HPDE6-E6E7 (cell line): ENCODE results near the gene PAPOLA.

Experiments
- DNase-seq: peaks from one replicate; pipeline ENCODE4 v3.0.0; 2011; ENCODE audit warnings: missing footprints; ENCODE audit errors: extremely low spot score

PAPOLA gene

DNA sequence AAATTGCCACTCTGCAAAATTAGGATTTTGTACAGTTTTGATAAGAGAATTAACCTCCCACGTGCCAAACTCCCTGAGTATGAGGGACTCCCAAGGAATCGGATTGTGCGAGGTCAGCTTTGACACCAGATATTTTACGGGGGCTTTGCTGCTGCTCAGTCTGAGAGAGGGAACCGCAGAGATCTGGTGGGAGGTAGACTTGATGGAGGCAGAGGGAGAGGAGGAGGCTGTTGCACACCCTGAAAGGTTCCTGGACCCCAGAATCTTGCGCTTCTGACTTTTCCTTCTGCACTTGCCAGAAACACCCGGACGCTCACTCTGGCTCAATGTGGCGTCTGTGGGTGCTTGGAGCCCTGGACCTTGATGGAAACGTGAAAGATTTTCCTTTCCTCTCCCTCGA is 83.9 kb downstream of the PAPOLA start:
- DNase-seq = no peak

GRCh38 chr14:96586921-96587822 is 85.0 kb downstream of the PAPOLA start:
- no peak for DNase-seq

DNA sequence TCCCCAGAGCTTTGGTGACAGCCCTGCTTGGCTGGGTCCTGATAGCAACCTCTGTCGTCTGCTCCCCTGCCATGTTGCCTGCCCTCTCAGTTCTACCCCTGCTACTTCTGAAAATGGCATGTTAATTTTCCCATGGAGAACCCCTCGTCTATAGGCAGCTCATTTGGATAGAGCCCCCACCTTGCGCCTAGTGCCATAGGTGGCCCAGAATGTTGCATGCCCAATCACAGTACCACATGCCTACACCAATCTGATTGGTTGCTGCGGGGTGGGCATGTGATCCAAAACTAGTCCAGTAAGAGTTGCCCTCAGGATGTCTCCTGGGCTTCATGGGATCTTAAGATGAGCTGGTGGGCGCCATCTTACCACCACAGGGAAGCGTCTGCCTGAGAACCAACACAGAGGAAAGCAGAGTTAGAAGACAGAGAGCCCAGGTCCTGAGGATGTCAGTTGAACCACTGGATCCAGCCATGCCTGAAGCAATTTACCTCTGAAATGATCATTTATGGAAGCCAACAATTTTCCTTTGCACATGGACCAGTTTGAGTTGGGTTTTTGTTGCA is 85.7 kb downstream of the PAPOLA start:
- no peak for DNase-seq

GRCh38 chr14:96588410-96589257 is 86.5 kb downstream of the PAPOLA start:
- DNase-seq = no peak

DNA sequence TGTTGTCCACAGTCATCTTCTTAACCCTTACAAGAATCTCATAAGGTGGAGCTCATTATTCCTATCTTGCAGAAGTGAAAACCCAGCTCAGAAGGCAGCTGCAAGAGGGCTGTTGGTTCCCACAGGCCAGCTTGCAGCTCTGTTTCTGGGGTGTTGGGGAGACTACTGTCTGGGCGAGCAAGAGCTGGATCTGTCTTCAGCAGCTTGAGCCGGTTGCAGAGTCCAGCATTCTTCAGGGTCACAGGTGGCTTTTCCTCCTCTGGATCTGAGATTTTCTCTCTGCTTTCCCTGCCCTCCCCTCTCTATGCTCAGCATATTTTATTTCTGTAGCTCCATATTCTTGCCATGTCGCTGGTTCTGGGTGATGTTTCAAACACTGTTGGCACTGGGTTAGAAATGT is 87.4 kb downstream of the PAPOLA start:
- no peak for DNase-seq

DNA sequence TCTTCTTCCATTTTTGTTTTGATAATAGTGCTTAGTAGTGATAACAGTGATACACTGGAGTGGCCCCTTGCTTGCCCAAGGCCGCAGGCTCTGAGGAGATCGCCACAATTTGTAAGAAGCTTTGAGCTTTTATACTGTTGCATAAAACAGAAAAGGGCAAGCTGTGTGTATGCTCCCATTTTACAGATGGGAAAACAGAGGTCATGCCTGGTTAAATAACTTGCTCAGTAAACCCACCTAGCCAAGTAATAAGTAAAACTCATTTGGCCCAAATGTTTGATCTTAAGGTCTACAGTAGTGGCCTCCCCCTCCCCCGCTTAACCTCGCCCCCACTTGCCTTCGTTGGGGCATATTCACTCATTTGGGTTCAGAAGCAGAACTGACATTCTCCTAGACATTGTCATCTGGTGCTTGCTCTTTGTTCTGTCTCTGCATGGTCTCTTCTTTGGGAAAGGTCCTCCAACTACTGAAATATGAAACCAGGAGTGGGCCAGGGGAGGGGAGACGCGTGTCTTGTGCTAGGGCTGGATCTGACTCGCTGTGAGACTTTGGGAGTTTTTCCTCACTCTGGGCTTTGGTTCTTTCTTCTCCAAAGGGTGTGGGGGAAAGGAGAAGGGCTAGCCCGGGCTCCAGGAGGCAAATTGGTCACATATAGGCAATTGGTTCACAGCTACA is 88.1 kb downstream of the PAPOLA start:
- DNase-seq = no peak

GRCh38 chr14:96592591-96593386 is 90.6 kb downstream of the PAPOLA start:
- peak; percentile 70 for DNase-seq

DNA sequence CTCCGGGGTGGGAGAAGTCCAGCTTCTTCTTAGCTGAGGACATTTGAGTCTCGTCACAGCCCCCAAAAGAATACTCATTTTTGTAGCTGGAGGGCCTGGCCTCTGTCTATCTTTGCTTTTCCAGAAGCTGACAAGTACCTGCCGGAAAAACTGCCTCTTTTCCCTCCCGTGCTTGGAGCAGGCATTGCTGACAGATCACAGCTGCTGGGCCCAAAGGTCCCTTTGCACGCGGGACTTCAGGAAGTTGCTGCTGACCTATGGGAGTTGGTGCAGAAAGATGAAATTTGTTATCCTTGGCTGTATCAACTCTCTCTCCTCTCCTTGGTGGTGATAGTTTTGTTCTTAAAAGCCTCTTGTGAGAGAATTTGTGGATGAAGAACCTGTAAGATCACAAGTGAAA is 92.8 kb downstream of the PAPOLA start:
- no peak for DNase-seq

- no peak for DNase-seq
Measured at GRCh38 chr14:96597680-96598079, 95.5 kb downstream of the PAPOLA start.

DNA sequence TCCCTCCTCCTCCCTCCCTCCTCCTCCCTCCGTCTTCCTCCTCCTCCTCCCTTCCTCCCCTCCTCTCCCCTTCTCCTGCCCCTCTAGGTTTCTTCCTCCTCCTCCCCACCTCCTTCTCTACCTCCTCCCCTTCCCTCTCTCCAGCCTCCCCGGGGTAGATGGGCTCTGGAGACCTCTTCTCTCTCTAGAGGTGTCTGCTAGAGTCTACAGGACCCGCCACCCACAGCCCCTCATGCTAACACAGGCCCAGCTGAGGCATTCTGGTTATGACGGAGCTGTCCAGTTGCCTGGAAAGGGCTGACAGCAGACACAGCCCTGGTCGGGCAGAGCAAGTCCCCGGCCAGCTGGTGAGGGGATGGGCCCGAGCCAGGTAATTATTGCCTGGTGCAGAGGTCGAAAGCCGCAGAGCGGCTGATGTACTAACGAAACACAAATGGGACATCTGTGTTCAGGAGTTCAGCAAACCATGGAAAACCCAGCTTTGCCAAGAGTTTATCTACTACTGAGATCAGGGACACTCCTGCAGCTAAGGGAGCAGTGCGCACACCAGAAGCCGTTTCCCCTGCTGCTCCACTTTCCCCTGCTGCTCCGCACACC is 96.2 kb downstream of the PAPOLA start:
- no peak for DNase-seq

GRCh38 chr14:96599076-96599475 is 96.9 kb downstream of the PAPOLA start:
- no peak for DNase-seq

GRCh38 chr14:96602186-96602585 is 100.0 kb downstream of the PAPOLA start:
- no peak for DNase-seq

- DNase-seq = no peak
Measured at GRCh38 chr14:96603350-96604255, 101.4 kb downstream of the PAPOLA start.

DNA sequence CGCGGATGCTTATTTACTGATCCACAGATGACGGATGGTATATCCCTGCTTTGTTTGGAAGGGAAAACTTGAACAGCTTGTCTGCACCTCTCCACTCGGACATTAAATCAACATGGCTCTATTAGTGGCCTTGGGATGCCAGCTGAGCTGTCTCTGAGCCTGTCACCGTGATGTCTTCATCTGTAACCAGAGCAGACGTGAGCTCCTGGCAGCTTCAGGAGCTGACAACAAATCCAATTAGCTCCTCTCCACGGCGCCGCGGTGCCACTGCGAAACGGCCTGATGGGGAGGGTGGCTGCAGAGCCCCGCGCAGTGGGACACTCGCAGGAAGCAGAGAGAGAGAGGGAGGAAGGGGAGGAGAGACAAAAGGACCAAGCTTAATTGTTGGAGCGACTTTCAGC is 112.3 kb downstream of the PAPOLA start:
- DNase-seq = no peak

DNA sequence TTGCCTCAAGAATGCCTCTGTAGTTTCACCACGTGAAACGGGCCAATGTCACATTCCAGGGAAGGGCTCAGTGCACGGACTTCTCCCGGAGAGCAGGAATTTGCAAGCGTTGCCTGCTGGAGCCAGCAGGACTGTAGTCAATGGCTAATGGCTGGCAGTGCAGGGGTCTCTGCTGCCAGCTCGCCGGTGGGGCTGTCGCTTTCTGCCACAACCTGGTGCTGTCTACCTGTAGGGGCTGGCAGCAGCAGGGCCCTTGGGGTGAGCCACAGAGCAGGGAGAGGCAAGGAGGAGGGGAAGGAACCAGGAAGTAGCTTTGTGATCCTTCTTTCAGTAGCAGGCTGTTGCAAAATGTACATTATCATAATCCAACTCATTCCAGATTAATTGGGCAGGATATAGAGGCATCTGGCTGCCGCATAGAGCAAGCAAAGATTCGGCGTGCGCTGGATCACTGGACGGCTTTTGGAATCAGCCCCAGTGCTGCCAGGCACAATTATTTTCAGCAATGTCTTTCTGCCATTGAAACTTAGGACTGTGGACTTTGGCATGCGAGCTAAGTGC is 114.1 kb downstream of the PAPOLA start:
- DNase-seq = no peak
